ENCODE data around the gene MARCHF10. TPM values are rescaled to one million over a fixed set of nuclear protein-coding genes. Genes with fewer than 3 reads are reported as not detected.

MARCHF10 gene
- total RNA-seq, 1 experiment from 2014 or later: 0.39 TPM

DNA sequence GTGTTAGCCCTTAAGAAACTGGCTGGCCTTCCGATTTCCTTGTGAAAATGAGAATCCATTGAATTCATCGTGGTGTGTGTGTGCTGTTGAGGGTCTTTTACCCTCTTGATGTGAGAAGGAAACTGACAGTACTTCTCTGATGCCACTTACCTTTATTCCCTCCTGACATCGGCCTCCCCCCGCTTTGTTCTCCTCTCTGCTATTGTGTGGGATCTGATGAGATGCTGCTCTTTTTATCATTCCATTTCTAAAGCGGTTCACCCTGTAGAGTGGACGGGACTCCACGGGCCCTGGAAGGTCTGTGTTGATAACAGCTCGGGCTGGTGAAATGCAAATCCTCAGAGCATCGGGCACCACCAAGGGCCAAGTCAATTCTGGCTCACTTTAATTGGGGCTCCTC is 69.8 kb downstream of the MARCHF10 start:
- TF ChIP-seq TCF7L2 (IDR thresholded peaks at IDR 0.05; ENCODE audit: low read depth, low read length) (no peak), SIN3A (IDR thresholded peaks at IDR 0.05; ENCODE audit: borderline replicate concordance, insufficient read depth, low read depth, low read length) (no peak), POLR2AphosphoS5 (IDR thresholded peaks at IDR 0.05; ENCODE audit: low read depth, low read length) (no peak)
- TF ChIP-seq, protein P1, sequence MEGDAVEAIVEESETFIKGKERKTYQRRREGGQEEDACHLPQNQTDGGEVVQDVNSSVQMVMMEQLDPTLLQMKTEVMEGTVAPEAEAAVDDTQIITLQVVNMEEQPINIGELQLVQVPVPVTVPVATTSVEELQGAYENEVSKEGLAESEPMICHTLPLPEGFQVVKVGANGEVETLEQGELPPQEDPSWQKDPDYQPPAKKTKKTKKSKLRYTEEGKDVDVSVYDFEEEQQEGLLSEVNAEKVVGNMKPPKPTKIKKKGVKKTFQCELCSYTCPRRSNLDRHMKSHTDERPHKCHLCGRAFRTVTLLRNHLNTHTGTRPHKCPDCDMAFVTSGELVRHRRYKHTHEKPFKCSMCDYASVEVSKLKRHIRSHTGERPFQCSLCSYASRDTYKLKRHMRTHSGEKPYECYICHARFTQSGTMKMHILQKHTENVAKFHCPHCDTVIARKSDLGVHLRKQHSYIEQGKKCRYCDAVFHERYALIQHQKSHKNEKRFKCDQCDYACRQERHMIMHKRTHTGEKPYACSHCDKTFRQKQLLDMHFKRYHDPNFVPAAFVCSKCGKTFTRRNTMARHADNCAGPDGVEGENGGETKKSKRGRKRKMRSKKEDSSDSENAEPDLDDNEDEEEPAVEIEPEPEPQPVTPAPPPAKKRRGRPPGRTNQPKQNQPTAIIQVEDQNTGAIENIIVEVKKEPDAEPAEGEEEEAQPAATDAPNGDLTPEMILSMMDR (IDR thresholded peaks at IDR 0.05): no peak
- TF ChIP-seq, protein P2, sequence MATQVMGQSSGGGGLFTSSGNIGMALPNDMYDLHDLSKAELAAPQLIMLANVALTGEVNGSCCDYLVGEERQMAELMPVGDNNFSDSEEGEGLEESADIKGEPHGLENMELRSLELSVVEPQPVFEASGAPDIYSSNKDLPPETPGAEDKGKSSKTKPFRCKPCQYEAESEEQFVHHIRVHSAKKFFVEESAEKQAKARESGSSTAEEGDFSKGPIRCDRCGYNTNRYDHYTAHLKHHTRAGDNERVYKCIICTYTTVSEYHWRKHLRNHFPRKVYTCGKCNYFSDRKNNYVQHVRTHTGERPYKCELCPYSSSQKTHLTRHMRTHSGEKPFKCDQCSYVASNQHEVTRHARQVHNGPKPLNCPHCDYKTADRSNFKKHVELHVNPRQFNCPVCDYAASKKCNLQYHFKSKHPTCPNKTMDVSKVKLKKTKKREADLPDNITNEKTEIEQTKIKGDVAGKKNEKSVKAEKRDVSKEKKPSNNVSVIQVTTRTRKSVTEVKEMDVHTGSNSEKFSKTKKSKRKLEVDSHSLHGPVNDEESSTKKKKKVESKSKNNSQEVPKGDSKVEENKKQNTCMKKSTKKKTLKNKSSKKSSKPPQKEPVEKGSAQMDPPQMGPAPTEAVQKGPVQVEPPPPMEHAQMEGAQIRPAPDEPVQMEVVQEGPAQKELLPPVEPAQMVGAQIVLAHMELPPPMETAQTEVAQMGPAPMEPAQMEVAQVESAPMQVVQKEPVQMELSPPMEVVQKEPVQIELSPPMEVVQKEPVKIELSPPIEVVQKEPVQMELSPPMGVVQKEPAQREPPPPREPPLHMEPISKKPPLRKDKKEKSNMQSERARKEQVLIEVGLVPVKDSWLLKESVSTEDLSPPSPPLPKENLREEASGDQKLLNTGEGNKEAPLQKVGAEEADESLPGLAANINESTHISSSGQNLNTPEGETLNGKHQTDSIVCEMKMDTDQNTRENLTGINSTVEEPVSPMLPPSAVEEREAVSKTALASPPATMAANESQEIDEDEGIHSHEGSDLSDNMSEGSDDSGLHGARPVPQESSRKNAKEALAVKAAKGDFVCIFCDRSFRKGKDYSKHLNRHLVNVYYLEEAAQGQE (IDR thresholded peaks at IDR 0.05; ENCODE audit: insufficient read depth in 1 of 2, low read depth in 2 of 2, low read length in 1 of 2): no peak
- Histone ChIP-seq H3K36me3 (ENCODE audit: control insufficient read depth, insufficient read depth, low read length) (no peaks in the 10 kb centered on the region), H3K4me3 (ENCODE audit: low read depth in 2 of 2, low read length in 2 of 2) (no peak overlapping the region), H3K9me3 (ENCODE audit: control insufficient read depth, insufficient read depth, low read depth, low read length) (no peaks in the 10 kb centered on the region), H3K27ac (ENCODE audit: low read length) (no peak overlapping the region), H3K27me3 (ENCODE audit: control insufficient read depth, insufficient read depth, low read length) (no peaks in the 10 kb centered on the region), H3K4me1 (ENCODE audit: control insufficient read depth, insufficient read depth, low read length) (no peaks in the 10 kb centered on the region)
- in situ Hi-C loops (cut with HindIII; ENCODE audit: low pct_unique_long_range_greater_than_20kb, low sequenced_read_pairs) (no loop called here), intact Hi-C loops (cut with micrococcal nuclease; ENCODE audit: unreplicated experiment) (no loop called here)
- BruUV-seq (replicated peaks): no TSS peak
- POLR2A ChIA-PET: no interaction called here
- no peak for ATAC-seq
- CTCF ChIA-PET: no interaction called here
- no peak for DNase-seq (ENCODE audit: low read depth, low spot score)

DNA sequence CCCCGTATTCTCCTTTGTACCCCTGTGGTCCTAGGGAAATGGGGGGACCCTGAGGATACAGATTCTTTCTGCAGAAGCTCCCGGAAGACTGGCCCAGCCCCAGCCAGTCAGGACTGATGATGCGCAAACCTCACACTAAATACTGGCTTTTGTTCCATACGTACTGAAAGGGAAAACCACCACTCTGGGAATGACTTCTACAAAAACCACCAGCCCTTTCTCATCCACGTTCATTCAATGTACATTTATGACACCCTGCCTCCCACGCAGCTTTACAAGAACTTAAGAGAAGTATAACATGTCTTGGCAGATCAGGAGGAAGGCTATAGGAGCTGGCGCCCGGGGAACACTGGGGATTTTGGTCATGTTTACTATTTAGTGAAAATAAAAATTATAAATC is 70.6 kb downstream of the MARCHF10 start:
- Histone ChIP-seq H3K27me3 (ENCODE audit: control insufficient read depth, insufficient read depth, low read length) (no peaks in the 10 kb centered on the region), H3K36me3 (ENCODE audit: control insufficient read depth, insufficient read depth, low read length) (no peaks in the 10 kb centered on the region), H3K9me3 (ENCODE audit: control insufficient read depth, insufficient read depth, low read depth, low read length) (no peaks in the 10 kb centered on the region), H3K27ac (ENCODE audit: low read length) (no peak overlapping the region), H3K4me1 (ENCODE audit: control insufficient read depth, insufficient read depth, low read length) (no peaks in the 10 kb centered on the region), H3K4me3 (ENCODE audit: low read depth in 2 of 2, low read length in 2 of 2) (no peak overlapping the region)
- no TSS peak for BruUV-seq (replicated peaks)
- in situ Hi-C loops (cut with HindIII; ENCODE audit: low pct_unique_long_range_greater_than_20kb, low sequenced_read_pairs) (no loop called here), intact Hi-C loops (cut with micrococcal nuclease; ENCODE audit: unreplicated experiment) (no loop called here)
- DNase-seq (ENCODE audit: low read depth, low spot score) (no peak), ATAC-seq (no peak)
- CTCF ChIA-PET: no interaction called here
- POLR2A ChIA-PET: no interaction called here
- TF ChIP-seq, protein P2 (IDR thresholded peaks at IDR 0.05; ENCODE audit: insufficient read depth in 1 of 2, low read depth in 2 of 2, low read length in 1 of 2): no peak
- TF ChIP-seq, protein P1 (IDR thresholded peaks at IDR 0.05): no peak
- no peak for TF ChIP-seq POLR2AphosphoS5 (IDR thresholded peaks at IDR 0.05; ENCODE audit: low read depth, low read length)
- no peak for TF ChIP-seq TCF7L2 (IDR thresholded peaks at IDR 0.05; ENCODE audit: low read depth, low read length)
- TF ChIP-seq SIN3A (IDR thresholded peaks at IDR 0.05; ENCODE audit: borderline replicate concordance, insufficient read depth, low read depth, low read length): no peak

Data from Panc1 (cell line).